ENCODE measurements around the gene GNB1L.

The GNB1L gene

GRCh38 chr22:19824926-19825339, 29.7 kb downstream of the GNB1L start:
- Mint-ChIP-seq H3K36me3 (ENCODE audit: low read depth) (peaks cover 2% of the 10 kb centered on the region), H3K27me3 (no peaks in the 10 kb centered on the region), H3K9me3 (no peaks in the 10 kb centered on the region), H3K4me1 (ENCODE audit: low read depth) (peaks cover 2% of the 10 kb centered on the region), H3K4me3 (no peak overlapping the region), H3K27ac (no peak overlapping the region)
- peak; percentile 11 for DNase-seq

- Mint-ChIP-seq H3K27me3 (no peaks in the 10 kb centered on the region), H3K36me3 (ENCODE audit: low read depth) (peaks cover 3% of the 10 kb centered on the region), H3K9me3 (no peaks in the 10 kb centered on the region), H3K4me1 (ENCODE audit: low read depth) (peaks cover 2% of the 10 kb centered on the region), H3K4me3 (no peak overlapping the region), H3K27ac (no peak overlapping the region)
- peak; percentile 25 for DNase-seq
Observed at GRCh38 chr22:19824212-19824925, 30.3 kb downstream of the GNB1L start.

GRCh38 chr22:19823902-19824211, 30.8 kb downstream of the GNB1L start:
- no peak overlapping the region for H3K27ac Mint-ChIP-seq
- peaks cover 2% of the 10 kb centered on the region for H3K4me1 Mint-ChIP-seq (ENCODE audit: low read depth)
- DNase-seq: no peak
- no peaks in the 10 kb centered on the region for H3K9me3 Mint-ChIP-seq
- H3K36me3 Mint-ChIP-seq (ENCODE audit: low read depth): peaks cover 3% of the 10 kb centered on the region
- H3K4me3 Mint-ChIP-seq: no peak overlapping the region
- H3K27me3 Mint-ChIP-seq: no peaks in the 10 kb centered on the region

- DNase-seq: peak; percentile 12
Observed at GRCh38 chr22:19823191-19823901, 31.3 kb downstream of the GNB1L start.

GRCh38 chr22:19822301-19823117, 32.2 kb downstream of the GNB1L start:
- H3K4me3 Mint-ChIP-seq: no peak overlapping the region
- H3K9me3 Mint-ChIP-seq: no peaks in the 10 kb centered on the region
- H3K27me3 Mint-ChIP-seq: no peaks in the 10 kb centered on the region
- H3K4me1 Mint-ChIP-seq (ENCODE audit: low read depth): peaks cover 2% of the 10 kb centered on the region
- H3K36me3 Mint-ChIP-seq (ENCODE audit: low read depth): peaks cover 3% of the 10 kb centered on the region
- H3K27ac Mint-ChIP-seq: no peak overlapping the region
- DNase-seq: peak; percentile 19

More at GRCh38 chr22:19823191-19823901, 31.3 kb downstream of the GNB1L start:
- H3K27me3 Mint-ChIP-seq: no peaks in the 10 kb centered on the region
- H3K9me3 Mint-ChIP-seq: no peaks in the 10 kb centered on the region
- H3K27ac Mint-ChIP-seq: no peak overlapping the region
- peaks cover 3% of the 10 kb centered on the region for H3K36me3 Mint-ChIP-seq (ENCODE audit: low read depth)
- peaks cover 2% of the 10 kb centered on the region for H3K4me1 Mint-ChIP-seq (ENCODE audit: low read depth)
- no peak overlapping the region for H3K4me3 Mint-ChIP-seq

- H3K27me3 Mint-ChIP-seq: no peaks in the 10 kb centered on the region
- no peaks in the 10 kb centered on the region for H3K9me3 Mint-ChIP-seq
- peaks cover 2% of the 10 kb centered on the region for H3K4me1 Mint-ChIP-seq (ENCODE audit: low read depth)
- H3K4me3 Mint-ChIP-seq: no peak overlapping the region
- H3K27ac Mint-ChIP-seq: no peak overlapping the region
- DNase-seq: peak; percentile 9
- peaks cover 3% of the 10 kb centered on the region for H3K36me3 Mint-ChIP-seq (ENCODE audit: low read depth)
Observed at GRCh38 chr22:19821523-19822300, 33.0 kb downstream of the GNB1L start.

GRCh38 chr22:19820880-19821522, 33.7 kb downstream of the GNB1L start:
- Mint-ChIP-seq H3K27ac (no peak overlapping the region), H3K4me3 (no peak overlapping the region), H3K4me1 (ENCODE audit: low read depth) (peaks cover 2% of the 10 kb centered on the region), H3K27me3 (no peaks in the 10 kb centered on the region), H3K9me3 (no peaks in the 10 kb centered on the region), H3K36me3 (ENCODE audit: low read depth) (peaks cover 3% of the 10 kb centered on the region)
- DNase-seq: peak; percentile 8

- Mint-ChIP-seq H3K4me3 (no peak overlapping the region), H3K27me3 (no peaks in the 10 kb centered on the region), H3K27ac (no peak overlapping the region), H3K36me3 (ENCODE audit: low read depth) (peaks cover 3% of the 10 kb centered on the region), H3K9me3 (no peaks in the 10 kb centered on the region), H3K4me1 (ENCODE audit: low read depth) (peaks cover 2% of the 10 kb centered on the region)
- peak; percentile 22 for DNase-seq
Observed at GRCh38 chr22:19819911-19820879, 34.5 kb downstream of the GNB1L start.

- Mint-ChIP-seq H3K4me1 (ENCODE audit: low read depth) (peaks cover 2% of the 10 kb centered on the region), H3K9me3 (no peaks in the 10 kb centered on the region), H3K27me3 (no peaks in the 10 kb centered on the region), H3K4me3 (no peak overlapping the region), H3K36me3 (ENCODE audit: low read depth) (peaks cover 11% of the 10 kb centered on the region), H3K27ac (no peak overlapping the region)
- DNase-seq: peak; percentile 22
Observed at GRCh38 chr22:19819208-19819910, 35.3 kb downstream of the GNB1L start.

GRCh38 chr22:19818324-19819207, 36.1 kb downstream of the GNB1L start:
- peak; percentile 17 for DNase-seq
- no peak overlapping the region for H3K27ac Mint-ChIP-seq
- no peaks in the 10 kb centered on the region for H3K27me3 Mint-ChIP-seq

GRCh38 chr22:19816372-19817119, 38.1 kb downstream of the GNB1L start:
- Mint-ChIP-seq H3K27ac (no peak overlapping the region), H3K9me3 (no peaks in the 10 kb centered on the region), H3K27me3 (no peaks in the 10 kb centered on the region), H3K4me3 (no peak overlapping the region), H3K36me3 (ENCODE audit: low read depth) (peaks cover 26% of the 10 kb centered on the region), H3K4me1 (ENCODE audit: low read depth) (no peaks in the 10 kb centered on the region)
- peak; percentile 24 for DNase-seq

More at GRCh38 chr22:19818324-19819207, 36.1 kb downstream of the GNB1L start:
- Mint-ChIP-seq H3K36me3 (ENCODE audit: low read depth) (peaks cover 12% of the 10 kb centered on the region), H3K4me3 (no peak overlapping the region), H3K9me3 (no peaks in the 10 kb centered on the region), H3K4me1 (ENCODE audit: low read depth) (peaks cover under 1% of the 10 kb centered on the region)

Measured in activated T-cell treated with anti-CD3 and anti-CD28 coated beads, Interleukin-2, amount 50 U/mL, for 24 hours (primary cell).